ENCODE results near the gene HRG. TPM values are rescaled to one million over a fixed set of nuclear protein-coding genes. Genes with fewer than 3 reads are reported as not detected.
"Not testable (repeated sequence)": the region's sequence is repeated elsewhere in the genome, so short reads cannot be mapped to it uniquely, and the experiment has no call there.

The HRG gene
- total and polyA plus RNA-seq, 2 of the 4 experiments (the other 2 are of a cell fraction): not detected

GRCh38 chr3:186700267-186700666, 34.5 kb downstream of the HRG start:
- no peak for ATAC-seq (ENCODE audit: low read depth)
- H3K14ac ChIP-seq (replicated peaks; ENCODE audit: low read depth, low read length): no peak overlapping the region
- intact Hi-C loops (cut with micrococcal nuclease) (no loop called here), in situ Hi-C loops (cut with MboI; ENCODE audit: low sequenced_read_pairs) (no loop called here), dilution Hi-C loops (cut with HindIII; ENCODE audit: low sequenced_read_pairs, unreplicated experiment) (no loop called here)
- H2BK120ac ChIP-seq (ENCODE audit: low read depth, low read length): no peak overlapping the region
- TF ChIP-seq NFE2L2 (IDR thresholded peaks at IDR 0.05; ENCODE audit: low read depth, low read length) (0 out of 2 replicates have a peak, but pooled peaks have one; percentile 17), FOS (IDR thresholded peaks at IDR 0.05; ENCODE audit: low read depth, low read length) (no peak)
- no peak overlapping the region for H2BK20ac ChIP-seq (ENCODE audit: low read depth, low read length)
- H4K20me1 ChIP-seq (ENCODE audit: insufficient read depth, low read length): no peaks in the 10 kb centered on the region
- H3K23ac ChIP-seq (ENCODE audit: low read depth, low read length): no peak overlapping the region
- no peak overlapping the region for H3K27ac ChIP-seq (ENCODE audit: insufficient read depth, low read length)
- H3K36me3 ChIP-seq (ENCODE audit: control insufficient read depth, insufficient read depth, low read length): no peaks in the 10 kb centered on the region
- H2AK9ac ChIP-seq (replicated peaks; ENCODE audit: low read depth, low read length, poor library complexity): no peak overlapping the region
- H3K4me1 ChIP-seq (ENCODE audit: control insufficient read depth, insufficient read depth, low read length): no peaks in the 10 kb centered on the region
- ChIA-PET CTCF (interaction anchor here (1.0 kb wide), 1 partner anchor 231 kb away, joined by 3 read pairs; no protein-coding TSS in a partner anchor), POLR2A (ENCODE audit: unreplicated experiment) (no interaction called here)
- H4K8ac ChIP-seq (ENCODE audit: low read depth in 2 of 2, low read length in 2 of 2): no peak overlapping the region
- H3K9me3 ChIP-seq (ENCODE audit: control insufficient read depth, insufficient read depth, low read length): no peaks in the 10 kb centered on the region
- H3K56ac ChIP-seq (ENCODE audit: extremely low read depth, insufficient read depth, low read length): no peak overlapping the region
- DNase-seq: no peak
- H3K9me1 ChIP-seq (ENCODE audit: insufficient read depth, low read length): no peaks in the 10 kb centered on the region
- H2AFZ ChIP-seq (replicated peaks; ENCODE audit: low read length, poor library complexity): no peak overlapping the region
- WGBS, 2 experiments (ENCODE audit: extremely low coverage in 2 of 2, insufficient read length in 1 of 2): 40% methylated on average over 1 of the region's 3 CpGs; no CpG with 5 or more reads in 1 of the 2 experiments
- H2AK5ac ChIP-seq (ENCODE audit: low read depth, low read length): no peak overlapping the region
- H3K18ac ChIP-seq (ENCODE audit: low read depth, low read length): no peak overlapping the region
- peaks cover 6% of the 10 kb centered on the region for H3K27me3 ChIP-seq (ENCODE audit: control insufficient read depth, insufficient read depth, low read length)
- H3K79me1 ChIP-seq (ENCODE audit: low read depth in 1 of 2, low read length in 2 of 2): no peaks in the 10 kb centered on the region
- H4K5ac ChIP-seq (ENCODE audit: low read depth, low read length): no peak overlapping the region
- BruUV-seq (replicated peaks): no TSS peak
- H4K91ac ChIP-seq (ENCODE audit: insufficient read depth, low read depth, low read length): no peak overlapping the region
- no peak overlapping the region for H2BK5ac ChIP-seq (ENCODE audit: low read depth, low read length, poor library complexity, severe bottlenecking)
- no peak overlapping the region for H2BK15ac ChIP-seq (ENCODE audit: low read depth, low read length)
- H3K9ac ChIP-seq (ENCODE audit: low read depth, low read length): no peak overlapping the region
- H3K4me3 ChIP-seq (ENCODE audit: insufficient read depth, low read depth, low read length): no peak overlapping the region
- no peak overlapping the region for H3K4me2 ChIP-seq (ENCODE audit: low read depth, low read length)
- no peak overlapping the region for H3K4ac ChIP-seq (ENCODE audit: low read depth, low read length)

DNA sequence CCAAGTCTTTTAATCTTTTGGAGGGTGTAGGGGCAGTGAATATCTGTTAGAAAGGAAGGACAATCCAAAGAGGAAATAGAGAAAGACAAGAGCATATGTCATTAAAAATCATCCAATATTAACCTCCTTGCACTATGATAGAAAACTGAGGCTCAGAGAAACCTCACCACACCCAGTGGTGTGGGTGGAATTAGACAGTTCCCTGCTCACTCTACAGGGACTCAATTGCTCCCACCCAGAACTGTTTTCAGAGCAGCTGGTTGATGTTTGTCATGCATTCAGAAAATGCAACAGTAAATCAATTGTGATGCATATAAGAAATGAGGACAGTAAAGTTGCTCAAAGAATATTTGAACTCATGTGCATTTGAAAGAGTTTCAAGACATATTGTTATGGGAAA, 36.6 kb downstream of the HRG start:
- H2BK120ac ChIP-seq (ENCODE audit: low read depth, low read length); POLR2A ChIA-PET (ENCODE audit: unreplicated experiment); H3K4ac ChIP-seq (ENCODE audit: low read depth, low read length); BruUV-seq (replicated peaks); intact Hi-C loops (cut with micrococcal nuclease); H3K4me1 ChIP-seq (ENCODE audit: control insufficient read depth, insufficient read depth, low read length); H3K9me3 ChIP-seq (ENCODE audit: control insufficient read depth, insufficient read depth, low read length); H2AK9ac ChIP-seq (replicated peaks; ENCODE audit: low read depth, low read length, poor library complexity); H3K4me3 ChIP-seq (ENCODE audit: insufficient read depth, low read depth, low read length); H3K36me3 ChIP-seq (ENCODE audit: control insufficient read depth, insufficient read depth, low read length); H4K5ac ChIP-seq (ENCODE audit: low read depth, low read length); H3K14ac ChIP-seq (replicated peaks; ENCODE audit: low read depth, low read length); H4K91ac ChIP-seq (ENCODE audit: insufficient read depth, low read depth, low read length); H3K4me2 ChIP-seq (ENCODE audit: low read depth, low read length); CTCF ChIA-PET; H2BK5ac ChIP-seq (ENCODE audit: low read depth, low read length, poor library complexity, severe bottlenecking); H4K20me1 ChIP-seq (ENCODE audit: insufficient read depth, low read length); H3K9me1 ChIP-seq (ENCODE audit: insufficient read depth, low read length); dilution Hi-C loops (cut with HindIII; ENCODE audit: low sequenced_read_pairs, unreplicated experiment); H2AFZ ChIP-seq (replicated peaks; ENCODE audit: low read length, poor library complexity); H2AK5ac ChIP-seq (ENCODE audit: low read depth, low read length); H3K9ac ChIP-seq (ENCODE audit: low read depth, low read length); H3K79me1 ChIP-seq (ENCODE audit: low read depth in 1 of 2, low read length in 2 of 2); H2BK15ac ChIP-seq (ENCODE audit: low read depth, low read length); H3K27me3 ChIP-seq (ENCODE audit: control insufficient read depth, insufficient read depth, low read length); H4K8ac ChIP-seq (ENCODE audit: low read depth in 2 of 2, low read length in 2 of 2); ATAC-seq (ENCODE audit: low read depth); H3K18ac ChIP-seq (ENCODE audit: low read depth, low read length); H3K27ac ChIP-seq (ENCODE audit: insufficient read depth, low read length); H2BK20ac ChIP-seq (ENCODE audit: low read depth, low read length); in situ Hi-C loops (cut with MboI; ENCODE audit: low sequenced_read_pairs); H3K56ac ChIP-seq (ENCODE audit: extremely low read depth, insufficient read depth, low read length); H3K23ac ChIP-seq (ENCODE audit: low read depth, low read length); DNase-seq: not testable (repeated sequence)
